ENCODE results near the gene ERRFI1. TPM values are rescaled to one million over a fixed set of nuclear protein-coding genes. Genes with fewer than 3 reads are reported as not detected.

Gene ERRFI1, protein sequence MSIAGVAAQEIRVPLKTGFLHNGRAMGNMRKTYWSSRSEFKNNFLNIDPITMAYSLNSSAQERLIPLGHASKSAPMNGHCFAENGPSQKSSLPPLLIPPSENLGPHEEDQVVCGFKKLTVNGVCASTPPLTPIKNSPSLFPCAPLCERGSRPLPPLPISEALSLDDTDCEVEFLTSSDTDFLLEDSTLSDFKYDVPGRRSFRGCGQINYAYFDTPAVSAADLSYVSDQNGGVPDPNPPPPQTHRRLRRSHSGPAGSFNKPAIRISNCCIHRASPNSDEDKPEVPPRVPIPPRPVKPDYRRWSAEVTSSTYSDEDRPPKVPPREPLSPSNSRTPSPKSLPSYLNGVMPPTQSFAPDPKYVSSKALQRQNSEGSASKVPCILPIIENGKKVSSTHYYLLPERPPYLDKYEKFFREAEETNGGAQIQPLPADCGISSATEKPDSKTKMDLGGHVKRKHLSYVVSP
- 1 to 10 TPM; 3.1 to 5.0 TPM for total RNA-seq

DNA sequence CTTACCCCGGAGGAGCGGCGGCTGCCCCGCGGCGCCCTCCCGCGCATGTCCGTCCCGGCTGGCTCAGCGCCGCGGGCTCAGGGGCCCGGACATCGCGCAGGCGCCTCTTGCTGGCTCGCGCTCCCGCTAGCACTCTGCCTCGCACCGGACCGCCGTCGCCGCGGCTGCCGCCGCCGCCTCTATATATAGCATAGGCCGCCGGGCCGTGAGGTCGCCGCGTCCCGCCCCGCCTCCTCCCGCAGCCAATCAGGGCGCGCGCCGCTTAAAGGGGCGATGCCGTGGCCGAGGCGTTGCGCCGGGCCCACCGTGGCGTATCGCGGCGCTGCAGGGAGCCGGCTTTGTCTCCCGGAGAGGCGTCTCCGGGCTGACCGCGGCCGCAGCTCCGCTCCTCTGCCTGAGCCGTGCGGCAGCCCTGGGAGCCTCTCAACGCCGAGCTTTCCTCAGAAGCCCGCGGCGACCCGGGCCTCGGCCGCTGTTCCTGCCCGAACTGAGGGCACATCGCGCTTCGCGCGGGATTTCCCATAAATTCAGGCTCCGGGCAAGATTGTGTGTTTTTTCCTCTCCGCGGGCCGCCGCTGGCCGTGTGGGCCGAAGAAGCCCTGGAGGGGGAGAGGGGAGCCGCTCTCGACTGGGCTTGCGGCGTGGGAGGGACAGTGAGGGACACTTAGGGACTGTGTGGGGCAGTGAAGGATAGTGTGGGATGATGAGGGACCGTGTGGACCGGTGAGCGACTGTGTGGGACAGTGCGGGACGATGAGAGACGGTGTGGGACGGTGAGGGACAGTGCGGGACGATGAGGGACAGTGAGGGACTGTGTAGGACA lies at the start of gene ERRFI1:
Gene ERRFI1 (minus strand): TSS at position 157 of the 823 bp plus-strand sequence. CDS start 10,690 bp downstream, outside the sequence.

Small RNA genes within 50 kb of the gene (small RNA-seq; reads per million reads assigned to genes)
- gene RF00019: 0 reads per million in 2 donors

Other genes starting within 250 kb of the ERRFI1 start
- gene PER3, start 242.0 kb downstream of the ERRFI1 start, total RNA-seq: 10 to 100 TPM in 1 of 2 donors, 1 to 10 TPM in 1; 10.0 to 15.5 TPM
- gene UTS2, start 173.2 kb downstream of the ERRFI1 start, total RNA-seq: under 1 TPM in 1 of 2 donors, not detected in 1; under 0.01 TPM
- not detected for gene TNFRSF9, start 85.5 kb downstream of the ERRFI1 start, total RNA-seq
- gene PARK7, start 64.6 kb downstream of the ERRFI1 start, total RNA-seq: 100 to 1,000 TPM; 146 to 210 TPM